Peyer's patch (tissue), 4 donors: Measurements from ENCODE around the gene LILRA2. TPM values are rescaled to one million over a fixed set of nuclear protein-coding genes. Genes with fewer than 3 reads are reported as not detected.

ENCODE experiments used
- DNase-seq, 3 donors: peaks; one replicate each; pipeline ENCODE4 v3.0.0-alpha.2; 2017 to 2019
- H3K27ac ChIP-seq, 4 donors: fragments of 200-600 bp; sonication (generic); one replicate each; pipeline ENCODE4 v1.5.1; 2016 to 2019
- H3K27me3 ChIP-seq, 2 donors: fragments of 200-600 bp; sonication (generic); one replicate each; pipeline ENCODE4 v1.5.1; 2019
- H3K36me3 ChIP-seq, 3 donors: fragments of 200-600 bp; sonication (generic); one replicate each; pipeline ENCODE4 v1.5.1; 2016 to 2019
- H3K4me1 ChIP-seq, 4 donors: fragments of 200-600 bp; sonication (generic); one replicate each; pipeline ENCODE4 v1.5.1; 2016 to 2019
- H3K4me3 ChIP-seq, 4 donors: fragments of 200-600 bp; sonication (generic); 1 replicate in 3 of 4; 2 replicates in 1 of 4; pipeline ENCODE4 v1.5.1; 2016 to 2019; ENCODE audit warnings: mild to moderate bottlenecking in 1 of 4
- H3K9me3 ChIP-seq, 4 donors: fragments of 200-600 bp; sonication (generic); one replicate each; pipeline ENCODE4 v1.5.1; 2016 to 2019; ENCODE audit warnings: mild to moderate bottlenecking in 1 of 4
- CTCF ChIP-seq, 6 experiments: fragments of 450-650 bp in 4 of 6; fragments of 200-600 bp in 2 of 6; sonication (generic) in 1 of 6; IDR thresholded peaks; one replicate each; pipeline ENCODE4 v1.5.1; 2017 to 2019; ENCODE audit warnings: antibody characterized with exemption in 6 of 6, mild to moderate bottlenecking in 3 of 6, moderate library complexity in 1 of 6
- POLR2A ChIP-seq, 2 donors: fragments of 450-650 bp; IDR thresholded peaks; one replicate each; pipeline ENCODE4 v1.5.1; 2017; ENCODE audit warnings: antibody characterized with exemption in 2 of 2, mild to moderate bottlenecking in 2 of 2, moderate library complexity in 2 of 2
- total RNA-seq, 4 donors: library from RNA; depleted of rRNA; stranded (reverse); fragments of >200 nt; gene quantifications; one replicate each; pipeline ENCODE4 v1.1.0, GENCODE V29; 2016

The LILRA2 gene
- total RNA-seq, 4 donors from 2014 or later: 0.80 to 1.7 TPM; not detected in 2

- H3K4me1 ChIP-seq: no peaks in the 10 kb centered on the region
- H3K4me3 ChIP-seq: no peak overlapping the region
- DNase-seq: no peak
- no peak for TF ChIP-seq CTCF (IDR thresholded peaks at IDR 0.05)
- no peak for TF ChIP-seq POLR2A (IDR thresholded peaks at IDR 0.05)
- no peak overlapping the region for H3K27ac ChIP-seq
- H3K36me3 ChIP-seq: no peaks in the 10 kb centered on the region
- H3K9me3 ChIP-seq: no peaks in the 10 kb centered on the region
- H3K27me3 ChIP-seq: no peaks in the 10 kb centered on the region
These were observed 39.4 kb upstream of the LILRA2 start for GRCh38 chr19:54534156-54534555.

GRCh38 chr19:54535601-54536000, 38.0 kb upstream of the LILRA2 start:
- Histone ChIP-seq H3K4me1 (no peaks in the 10 kb centered on the region), H3K27me3 (no peaks in the 10 kb centered on the region), H3K4me3 (no peak overlapping the region), H3K27ac (no peak overlapping the region), H3K9me3 (no peaks in the 10 kb centered on the region), H3K36me3 (no peaks in the 10 kb centered on the region)
- no peak for TF ChIP-seq POLR2A (IDR thresholded peaks at IDR 0.05)
- no peak for TF ChIP-seq CTCF (IDR thresholded peaks at IDR 0.05)
- no peak for DNase-seq

- Histone ChIP-seq H3K4me3 (no peak overlapping the region), H3K27me3 (no peaks in the 10 kb centered on the region), H3K4me1 (no peaks in the 10 kb centered on the region), H3K9me3 (no peaks in the 10 kb centered on the region), H3K27ac (no peak overlapping the region), H3K36me3 (no peaks in the 10 kb centered on the region)
- no peak for DNase-seq
- no peak for TF ChIP-seq CTCF (IDR thresholded peaks at IDR 0.05)
These were observed 36.6 kb upstream of the LILRA2 start for GRCh38 chr19:54536956-54537355.

- H3K27me3 ChIP-seq: no peaks in the 10 kb centered on the region
- no peak overlapping the region for H3K27ac ChIP-seq
- no peak for TF ChIP-seq POLR2A (IDR thresholded peaks at IDR 0.05)
- TF ChIP-seq CTCF (IDR thresholded peaks at IDR 0.05): no peak
- no peak overlapping the region for H3K4me3 ChIP-seq
- no peaks in the 10 kb centered on the region for H3K9me3 ChIP-seq
- no peaks in the 10 kb centered on the region for H3K36me3 ChIP-seq
- no peaks in the 10 kb centered on the region for H3K4me1 ChIP-seq
- DNase-seq: no peak
These were observed 31.9 kb upstream of the LILRA2 start for GRCh38 chr19:54541712-54542111.

- no peak overlapping the region for H3K4me3 ChIP-seq
- no peak for TF ChIP-seq CTCF (IDR thresholded peaks at IDR 0.05)
- TF ChIP-seq POLR2A (IDR thresholded peaks at IDR 0.05): no peak
- no peaks in the 10 kb centered on the region for H3K27me3 ChIP-seq
- peaks cover 0 to 3% (median 0%) of the 10 kb centered on the region in 4 donors for H3K9me3 ChIP-seq
- no peak for DNase-seq
- no peak overlapping the region for H3K27ac ChIP-seq
- no peaks in the 10 kb centered on the region for H3K36me3 ChIP-seq
- H3K4me1 ChIP-seq: no peaks in the 10 kb centered on the region
These were observed 24.8 kb upstream of the LILRA2 start for GRCh38 chr19:54548806-54549205.

GRCh38 chr19:54549224-54549623, 24.4 kb upstream of the LILRA2 start:
- Histone ChIP-seq H3K36me3 (no peaks in the 10 kb centered on the region), H3K27me3 (no peaks in the 10 kb centered on the region), H3K4me1 (no peaks in the 10 kb centered on the region), H3K27ac (no peak overlapping the region), H3K4me3 (no peak overlapping the region), H3K9me3 (peaks cover 0 to 3% (median 0%) of the 10 kb centered on the region in 4 donors)
- TF ChIP-seq CTCF (IDR thresholded peaks at IDR 0.05) (no peak), POLR2A (IDR thresholded peaks at IDR 0.05) (no peak)
- no peak for DNase-seq
